Spleen (tissue), 7 donors: Measurements from ENCODE around the gene FOXC2.

Experiments
- POLR2A ChIP-seq, 3 donors: fragments of 450-650 bp; IDR thresholded peaks; one replicate each; pipeline ENCODE4 v1.5.1; 2017; ENCODE audit warnings: antibody characterized with exemption in 3 of 3, mild to moderate bottlenecking in 1 of 3
- POLR2AphosphoS5 ChIP-seq, 3 donors: sonication (generic); formaldehyde crosslinking; IDR thresholded peaks; one replicate each; pipeline ENCODE4 v1.5.1; 2017; ENCODE audit warnings: antibody characterized with exemption in 3 of 3
- TF ChIP-seq, protein P1 (sequence below), 11 experiments: fragments of 200-600 bp in 7 of 11; fragments of 450-650 bp in 4 of 11; sonication (generic) in 4 of 11; IDR thresholded peaks in 8 of 11; conservative IDR thresholded peaks in 3 of 11; 1 replicate in 7 of 11; 2 replicates in 4 of 11; pipeline versions ENCODE4 v1.4.0 to v1.8.0; 2016 to 2021; ENCODE audit warnings: antibody characterized with exemption in 11 of 11, inconsistent platforms in 4 of 11, mild to moderate bottlenecking in 1 of 11
- donor health status: DM: no; HTN: no; CAD: no; lungs with moderate emphysema.
- donor health status: DM: no; HTN: no; CAD: no.
- donor health status: DM: no; HTN: no; CAD: no.

DNA sequence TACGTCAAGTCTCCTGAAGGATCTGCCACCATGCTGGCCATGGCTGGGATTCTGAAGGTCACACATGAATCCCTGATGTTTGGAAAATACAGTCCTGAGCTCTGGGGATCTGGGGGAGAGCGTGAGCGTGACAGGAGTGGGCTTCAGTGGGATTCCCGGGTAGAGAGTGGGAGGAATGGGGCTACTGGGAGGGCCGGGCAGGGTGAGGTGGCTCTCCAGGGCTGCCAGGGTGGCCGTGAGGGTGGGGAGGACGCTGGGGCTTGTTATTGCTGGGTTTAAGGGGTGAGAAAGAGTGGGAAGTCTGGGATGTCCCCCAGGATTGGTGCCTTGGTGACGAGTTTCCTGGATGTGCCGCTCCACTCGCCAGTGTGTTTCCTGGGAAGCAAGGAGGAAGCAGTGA is 43.0 kb downstream of the FOXC2 start:
- TF ChIP-seq, protein P1, sequence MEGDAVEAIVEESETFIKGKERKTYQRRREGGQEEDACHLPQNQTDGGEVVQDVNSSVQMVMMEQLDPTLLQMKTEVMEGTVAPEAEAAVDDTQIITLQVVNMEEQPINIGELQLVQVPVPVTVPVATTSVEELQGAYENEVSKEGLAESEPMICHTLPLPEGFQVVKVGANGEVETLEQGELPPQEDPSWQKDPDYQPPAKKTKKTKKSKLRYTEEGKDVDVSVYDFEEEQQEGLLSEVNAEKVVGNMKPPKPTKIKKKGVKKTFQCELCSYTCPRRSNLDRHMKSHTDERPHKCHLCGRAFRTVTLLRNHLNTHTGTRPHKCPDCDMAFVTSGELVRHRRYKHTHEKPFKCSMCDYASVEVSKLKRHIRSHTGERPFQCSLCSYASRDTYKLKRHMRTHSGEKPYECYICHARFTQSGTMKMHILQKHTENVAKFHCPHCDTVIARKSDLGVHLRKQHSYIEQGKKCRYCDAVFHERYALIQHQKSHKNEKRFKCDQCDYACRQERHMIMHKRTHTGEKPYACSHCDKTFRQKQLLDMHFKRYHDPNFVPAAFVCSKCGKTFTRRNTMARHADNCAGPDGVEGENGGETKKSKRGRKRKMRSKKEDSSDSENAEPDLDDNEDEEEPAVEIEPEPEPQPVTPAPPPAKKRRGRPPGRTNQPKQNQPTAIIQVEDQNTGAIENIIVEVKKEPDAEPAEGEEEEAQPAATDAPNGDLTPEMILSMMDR (IDR thresholded peaks at IDR 0.05 in 8 of 11, conservative IDR thresholded peaks at IDR 0.05 in 3 of 11), result no peak
- TF ChIP-seq POLR2AphosphoS5 (IDR thresholded peaks at IDR 0.05) (no peak), POLR2A (IDR thresholded peaks at IDR 0.05) (no peak)
